SK-N-SH (cell line): ENCODE results near the gene PRR16. TPM values are rescaled to one million over a fixed set of nuclear protein-coding genes. Genes with fewer than 3 reads are reported as not detected.

Experiments
- CTCF ChIA-PET: fragments of 300-600, 350-600 bp; formaldehyde crosslinking; extraction: SDS; loops from one replicate; lab custom pipeline; 2021; lab: Yijun Ruan, JAX
- POLR2A ChIA-PET: fragments of 350-600 bp; sonication (Branson Sonifier 250); formaldehyde crosslinking; extraction: SDS; loops from one replicate; lab custom pipeline; 2020; ENCODE audit warnings: antibody characterized with exemption, inconsistent platforms; lab: Yijun Ruan, JAX
- DNase-seq: peaks from one replicate; pipeline ENCODE4 v3.0.0; 2012
- H2AFZ ChIP-seq: fragments of 200-600 bp; sonication (generic); 2 replicates; pipeline ENCODE4 v1.8.1; 2016; ENCODE audit warnings: antibody characterized with exemption, mild to moderate bottlenecking, low read depth
- H3F3A ChIP-seq: fragments of 200-600 bp; sonication (generic); replicated peaks from 2 replicates; pipeline ENCODE3; 2016; ENCODE audit warnings: antibody characterized with exemption, mild to moderate bottlenecking; ENCODE audit not compliant: insufficient read depth
- H3K27ac ChIP-seq, 2 experiments: fragments of 200-500 bp in 1 of 2; fragments of 200-600 bp in 1 of 2; sonication (Bioruptor generic) in 1 of 2; sonication (generic), shearing (Covaris generic) in 1 of 2; 2 replicates each; pipeline versions ENCODE4 v1.5.1 to v1.6.1; 2014 to 2016; ENCODE audit warnings: low read depth in 2 of 2, inconsistent platforms in 1 of 2, low read length in 1 of 2, mild to moderate bottlenecking in 1 of 2, mixed read lengths in 1 of 2
- H3K27me3 ChIP-seq: fragments of 200-600 bp; sonication (generic), shearing (Covaris generic); 2 replicates; pipeline ENCODE4 v1.6.1; 2016; ENCODE audit warnings: mixed run types; ENCODE audit not compliant: insufficient read depth
- H3K36me3 ChIP-seq, 2 experiments: fragments of 200-500 bp in 1 of 2; fragments of 200-600 bp in 1 of 2; sonication (Bioruptor generic) in 1 of 2; sonication (generic) in 1 of 2; replicated peaks in 1 of 2; 2 replicates each; pipeline versions ENCODE3 to v1.5.1; 2014 to 2016; ENCODE audit warnings: low read length in 1 of 2, mild to moderate bottlenecking in 1 of 2; ENCODE audit not compliant: insufficient read depth in 2 of 2, control insufficient read depth in 1 of 2
- H3K4me1 ChIP-seq, 2 experiments: fragments of 200-500 bp in 1 of 2; fragments of 200-600 bp in 1 of 2; sonication (Bioruptor generic) in 1 of 2; sonication (generic), shearing (Covaris generic) in 1 of 2; 2 replicates each; pipeline versions ENCODE4 v1.5.1 to v1.6.1; 2014 to 2016; ENCODE audit warnings: low read depth in 1 of 2, low read length in 1 of 2, mixed run types in 1 of 2; ENCODE audit not compliant: insufficient read depth in 2 of 2, control insufficient read depth in 1 of 2
- H3K4me2 ChIP-seq: fragments of 200-600 bp; sonication (generic), shearing (Covaris generic); 2 replicates; pipeline ENCODE4 v1.6.1; 2017; ENCODE audit warnings: mixed run types
- H3K4me3 ChIP-seq, 2 experiments: fragments of 200-500 bp in 1 of 2; fragments of 200-600 bp in 1 of 2; sonication (Bioruptor generic) in 1 of 2; sonication (generic), shearing (Covaris generic) in 1 of 2; 2 replicates each; pipeline versions ENCODE4 v1.5.1 to v1.8.1; 2014 to 2016; ENCODE audit warnings: low read depth in 2 of 2, inconsistent platforms in 1 of 2, low read length in 1 of 2, mild to moderate bottlenecking in 1 of 2, mixed read lengths in 1 of 2, moderate library complexity in 1 of 2
- H3K79me2 ChIP-seq: fragments of 200-600 bp; sonication (generic); 2 replicates; pipeline ENCODE4 v1.8.1; 2017; ENCODE audit warnings: mild to moderate bottlenecking; ENCODE audit not compliant: insufficient read depth
- H3K9ac ChIP-seq: fragments of 200-600 bp; sonication (generic); 2 replicates; pipeline ENCODE4 v1.6.1; 2017; ENCODE audit warnings: mixed run types
- H3K9me2 ChIP-seq: fragments of 200-600 bp; sonication (generic); 2 replicates; pipeline ENCODE4 v1.6.1; 2017; ENCODE audit warnings: mixed run types
- H3K9me3 ChIP-seq: fragments of 200-600 bp; sonication (generic); 2 replicates; pipeline ENCODE4 v1.6.1; 2017; ENCODE audit warnings: mixed run types, mild to moderate bottlenecking, moderate library complexity
- H4K20me1 ChIP-seq: fragments of 200-600 bp; sonication (generic); 2 replicates; pipeline ENCODE4 v1.6.1; 2017; ENCODE audit warnings: mild to moderate bottlenecking, mixed run types; ENCODE audit not compliant: insufficient read depth
- EP300 ChIP-seq, 2 experiments: IDR thresholded peaks; 2 replicates each; pipeline versions ENCODE4 v1.4.0 to v1.6.1; 2012; ENCODE audit warnings: borderline replicate concordance in 1 of 2, low read depth in 1 of 2, low read length in 1 of 2
- FOXM1 ChIP-seq: IDR thresholded peaks from 2 replicates; pipeline ENCODE4 v1.4.0; 2012; ENCODE audit warnings: low read depth, mild to moderate bottlenecking
- IRF3 ChIP-seq: fragments of 150-350 bp; IDR thresholded peaks from 2 replicates; pipeline ENCODE4 v1.6.1; 2016; ENCODE audit warnings: mild to moderate bottlenecking, low read depth, low read length
- SMC3 ChIP-seq: IDR thresholded peaks from 2 replicates; pipeline ENCODE4 v1.6.1; 2012; ENCODE audit warnings: low read depth, low read length, improper control_type of control experiment
- TCF12 ChIP-seq: IDR thresholded peaks from 2 replicates; pipeline ENCODE4 v1.4.0; 2012
- WGBS: methylation state at CpG from one replicate; pipeline ENCODE4 v1.1.6; 2017; ENCODE audit warnings: low lambda C conversion rate; 5-methylcytosine and 5-hydroxymethylcytosine counted together
- polyA plus RNA-seq, 3 experiments: library from polyadenylated mRNA; depleted of rRNA; stranded (reverse); fragments of >200 nt; gene quantifications; 2 replicates each; pipeline ENCODE4 v1.2.3, GENCODE V29; 2012
- TF ChIP-seq, protein P1 (sequence below): IDR thresholded peaks from 2 replicates; pipeline ENCODE4 v1.6.1; 2012; ENCODE audit warnings: mild to moderate bottlenecking, low read depth, low read length, moderate library complexity
- TF ChIP-seq, protein P2 (sequence below): IDR thresholded peaks from 2 replicates; pipeline ENCODE4 v1.4.0; 2012; ENCODE audit warnings: low read depth, borderline replicate concordance

PRR16 gene
- polyA plus RNA-seq, 1 of the 3 experiments (the other 2 are of a cell fraction) = 26.7 TPM

GRCh38 chr5:120621339-120621738, 157.2 kb downstream of the PRR16 start (continued):
- TF ChIP-seq, protein P1, sequence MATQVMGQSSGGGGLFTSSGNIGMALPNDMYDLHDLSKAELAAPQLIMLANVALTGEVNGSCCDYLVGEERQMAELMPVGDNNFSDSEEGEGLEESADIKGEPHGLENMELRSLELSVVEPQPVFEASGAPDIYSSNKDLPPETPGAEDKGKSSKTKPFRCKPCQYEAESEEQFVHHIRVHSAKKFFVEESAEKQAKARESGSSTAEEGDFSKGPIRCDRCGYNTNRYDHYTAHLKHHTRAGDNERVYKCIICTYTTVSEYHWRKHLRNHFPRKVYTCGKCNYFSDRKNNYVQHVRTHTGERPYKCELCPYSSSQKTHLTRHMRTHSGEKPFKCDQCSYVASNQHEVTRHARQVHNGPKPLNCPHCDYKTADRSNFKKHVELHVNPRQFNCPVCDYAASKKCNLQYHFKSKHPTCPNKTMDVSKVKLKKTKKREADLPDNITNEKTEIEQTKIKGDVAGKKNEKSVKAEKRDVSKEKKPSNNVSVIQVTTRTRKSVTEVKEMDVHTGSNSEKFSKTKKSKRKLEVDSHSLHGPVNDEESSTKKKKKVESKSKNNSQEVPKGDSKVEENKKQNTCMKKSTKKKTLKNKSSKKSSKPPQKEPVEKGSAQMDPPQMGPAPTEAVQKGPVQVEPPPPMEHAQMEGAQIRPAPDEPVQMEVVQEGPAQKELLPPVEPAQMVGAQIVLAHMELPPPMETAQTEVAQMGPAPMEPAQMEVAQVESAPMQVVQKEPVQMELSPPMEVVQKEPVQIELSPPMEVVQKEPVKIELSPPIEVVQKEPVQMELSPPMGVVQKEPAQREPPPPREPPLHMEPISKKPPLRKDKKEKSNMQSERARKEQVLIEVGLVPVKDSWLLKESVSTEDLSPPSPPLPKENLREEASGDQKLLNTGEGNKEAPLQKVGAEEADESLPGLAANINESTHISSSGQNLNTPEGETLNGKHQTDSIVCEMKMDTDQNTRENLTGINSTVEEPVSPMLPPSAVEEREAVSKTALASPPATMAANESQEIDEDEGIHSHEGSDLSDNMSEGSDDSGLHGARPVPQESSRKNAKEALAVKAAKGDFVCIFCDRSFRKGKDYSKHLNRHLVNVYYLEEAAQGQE = no peak

GRCh38 chr5:120624021-120624563, 160.0 kb downstream of the PRR16 start:
- Histone ChIP-seq H3K79me2 (no peaks in the 10 kb centered on the region), H4K20me1 (no peaks in the 10 kb centered on the region), H2AFZ (0 out of 2 replicates have a peak overlapping the region, but pooled peaks have one; percentile 4), H3K9me3 (no peaks in the 10 kb centered on the region), H3K4me1 (no peaks in the 10 kb centered on the region; a peak in 1 of 4 replicates), H3K36me3 (peaks cover 0 to 13% of the 10 kb centered on the region in 2 experiments), H3K4me2 (peak overlapping the region; percentile 61), H3F3A (no peaks in the 10 kb centered on the region), H3K27ac (peak overlapping the region in 1 of 2 experiments; percentile 17; a peak in 1 of 4 replicates), H3K9ac (peak overlapping the region; percentile 37), H3K27me3 (no peaks in the 10 kb centered on the region), H3K9me2 (no peaks in the 10 kb centered on the region), H3K4me3 (peak overlapping the region in 1 of 2 experiments; percentile 27; a peak in 2 of 4 replicates)
- CTCF ChIA-PET = interaction anchor here (1.0 to 1.2 kb wide), 2 partner anchors 15 to 33 kb away, joined by 3 read pairs; no protein-coding TSS in a partner anchor
- 74% methylated on average over 1 of the region's 1 CpG for WGBS
- POLR2A ChIA-PET = no interaction called here
- no peak for DNase-seq
- TF ChIP-seq FOXM1 (no peak), IRF3 (no peak), EP300 (IDR thresholded peaks at IDR 0.05; ENCODE audit: borderline replicate concordance in 1 of 2, low read depth in 1 of 2, low read length in 1 of 2) (no peak), SMC3 (no peak)

DNA sequence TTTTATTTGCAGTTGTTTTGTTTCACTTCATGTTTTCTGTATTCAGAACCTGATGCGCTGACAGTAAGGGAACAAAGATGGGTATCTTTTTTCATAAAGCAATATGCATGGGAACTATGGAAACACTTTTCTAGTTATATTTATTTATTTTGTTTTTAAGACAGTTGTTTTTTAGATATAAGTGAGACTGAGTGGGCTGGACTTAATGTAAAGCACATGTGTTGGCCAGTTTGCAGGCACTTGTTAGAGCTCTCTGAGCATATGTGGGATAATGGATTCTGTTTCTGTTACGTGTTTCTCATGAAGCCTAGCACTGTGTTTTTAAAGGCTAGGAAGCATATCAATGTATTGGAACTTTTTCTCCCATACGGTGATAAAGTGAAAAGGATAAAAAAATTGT, 164.1 kb downstream of the PRR16 start:
- WGBS = 81% methylated on average over 3 of the region's 3 CpGs
- TF ChIP-seq TCF12 = 0 out of 2 replicates have a peak, but pooled peaks have one; percentile 27
- TF ChIP-seq, protein P2, sequence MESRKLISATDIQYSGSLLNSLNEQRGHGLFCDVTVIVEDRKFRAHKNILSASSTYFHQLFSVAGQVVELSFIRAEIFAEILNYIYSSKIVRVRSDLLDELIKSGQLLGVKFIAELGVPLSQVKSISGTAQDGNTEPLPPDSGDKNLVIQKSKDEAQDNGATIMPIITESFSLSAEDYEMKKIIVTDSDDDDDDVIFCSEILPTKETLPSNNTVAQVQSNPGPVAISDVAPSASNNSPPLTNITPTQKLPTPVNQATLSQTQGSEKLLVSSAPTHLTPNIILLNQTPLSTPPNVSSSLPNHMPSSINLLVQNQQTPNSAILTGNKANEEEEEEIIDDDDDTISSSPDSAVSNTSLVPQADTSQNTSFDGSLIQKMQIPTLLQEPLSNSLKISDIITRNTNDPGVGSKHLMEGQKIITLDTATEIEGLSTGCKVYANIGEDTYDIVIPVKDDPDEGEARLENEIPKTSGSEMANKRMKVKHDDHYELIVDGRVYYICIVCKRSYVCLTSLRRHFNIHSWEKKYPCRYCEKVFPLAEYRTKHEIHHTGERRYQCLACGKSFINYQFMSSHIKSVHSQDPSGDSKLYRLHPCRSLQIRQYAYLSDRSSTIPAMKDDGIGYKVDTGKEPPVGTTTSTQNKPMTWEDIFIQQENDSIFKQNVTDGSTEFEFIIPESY = no peak
- Histone ChIP-seq H3K4me3 (no peak overlapping the region), H3K27me3 (no peaks in the 10 kb centered on the region), H3K79me2 (no peaks in the 10 kb centered on the region), H3K9me3 (no peaks in the 10 kb centered on the region), H4K20me1 (no peaks in the 10 kb centered on the region), H3K4me2 (no peak overlapping the region), H3K9ac (no peak overlapping the region), H3K36me3 (peaks cover 0 to 13% of the 10 kb centered on the region in 2 experiments), H3F3A (no peaks in the 10 kb centered on the region), H3K27ac (no peak overlapping the region; a peak in 1 of 4 replicates), H2AFZ (no peak overlapping the region; the same call in 1 of the 2 replicates), H3K4me1 (no peaks in the 10 kb centered on the region; a peak in 1 of 4 replicates), H3K9me2 (no peaks in the 10 kb centered on the region)
- POLR2A ChIA-PET = no interaction called here
- CTCF ChIA-PET = no interaction called here
- no peak for DNase-seq
